ENCODE measurements around the gene ASIC5.
"Not testable (repeated sequence)": the region's sequence is repeated elsewhere in the genome, so short reads cannot be mapped to it uniquely, and the experiment has no call there.

Gene ASIC5, protein sequence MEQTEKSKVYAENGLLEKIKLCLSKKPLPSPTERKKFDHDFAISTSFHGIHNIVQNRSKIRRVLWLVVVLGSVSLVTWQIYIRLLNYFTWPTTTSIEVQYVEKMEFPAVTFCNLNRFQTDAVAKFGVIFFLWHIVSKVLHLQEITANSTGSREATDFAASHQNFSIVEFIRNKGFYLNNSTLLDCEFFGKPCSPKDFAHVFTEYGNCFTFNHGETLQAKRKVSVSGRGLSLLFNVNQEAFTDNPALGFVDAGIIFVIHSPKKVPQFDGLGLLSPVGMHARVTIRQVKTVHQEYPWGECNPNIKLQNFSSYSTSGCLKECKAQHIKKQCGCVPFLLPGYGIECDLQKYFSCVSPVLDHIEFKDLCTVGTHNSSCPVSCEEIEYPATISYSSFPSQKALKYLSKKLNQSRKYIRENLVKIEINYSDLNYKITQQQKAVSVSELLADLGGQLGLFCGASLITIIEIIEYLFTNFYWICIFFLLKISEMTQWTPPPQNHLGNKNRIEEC

DNA sequence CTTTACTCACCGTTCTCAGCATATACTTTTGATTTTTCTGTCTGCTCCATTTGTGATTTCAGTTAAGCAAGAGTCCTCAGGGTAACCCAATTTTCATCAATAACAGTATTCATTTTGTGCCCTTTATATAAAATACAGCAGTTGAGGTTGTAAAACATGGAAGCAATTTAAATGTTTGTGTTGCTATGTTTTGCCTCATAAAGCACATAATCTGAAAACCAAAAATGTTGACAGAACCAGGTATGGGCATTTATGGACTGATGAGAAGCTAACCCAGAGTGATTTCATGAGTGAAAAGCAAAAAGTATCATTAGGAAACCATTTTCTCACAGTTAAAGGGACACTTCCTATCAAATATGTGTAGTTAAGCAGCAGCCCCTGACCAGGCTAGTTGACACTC is at the start of gene ASIC5:
TSS of gene ASIC5 (minus strand) at position 101 of the 400 bp plus-strand sequence. CDS start at position 50, 51 bp downstream.
- in situ Hi-C loops (cut with HindIII; ENCODE audit: low pct_unique_long_range_greater_than_20kb, low sequenced_read_pairs): no loop called here
- TF ChIP-seq JUND (IDR thresholded peaks at IDR 0.05; ENCODE audit: low read depth): no peak

DNA sequence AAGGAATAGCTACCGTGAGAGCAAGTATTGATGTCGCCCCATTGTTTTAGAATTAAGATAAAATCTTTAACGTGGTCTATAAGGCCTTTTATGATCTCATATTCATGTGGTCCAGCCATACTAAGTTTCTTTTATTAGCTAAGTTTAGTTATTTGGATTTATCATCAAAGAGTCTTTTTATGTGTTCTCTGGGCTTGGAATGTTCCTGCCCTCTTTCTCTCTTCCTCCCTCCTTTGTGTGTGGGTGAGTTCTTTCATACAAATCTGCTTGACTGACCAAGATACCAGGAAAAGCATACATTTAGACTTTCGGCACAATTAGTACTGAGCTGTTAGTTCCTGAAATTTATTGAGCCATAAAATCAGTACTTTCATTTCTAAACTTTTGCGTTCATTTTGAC is 48.7 kb upstream of the ASIC5 start:
- in situ Hi-C loops (cut with HindIII; ENCODE audit: low pct_unique_long_range_greater_than_20kb, low sequenced_read_pairs): no loop called here
- TF ChIP-seq JUND (IDR thresholded peaks at IDR 0.05; ENCODE audit: low read depth): no peak
- DNase-seq (ENCODE audit: low read depth in 1 of 2, low spot score in 1 of 2): no peak

More for the DNA sequence above, at the start of gene ASIC5:
- DNase-seq (ENCODE audit: low read depth in 1 of 2, low spot score in 1 of 2): no peak

DNA sequence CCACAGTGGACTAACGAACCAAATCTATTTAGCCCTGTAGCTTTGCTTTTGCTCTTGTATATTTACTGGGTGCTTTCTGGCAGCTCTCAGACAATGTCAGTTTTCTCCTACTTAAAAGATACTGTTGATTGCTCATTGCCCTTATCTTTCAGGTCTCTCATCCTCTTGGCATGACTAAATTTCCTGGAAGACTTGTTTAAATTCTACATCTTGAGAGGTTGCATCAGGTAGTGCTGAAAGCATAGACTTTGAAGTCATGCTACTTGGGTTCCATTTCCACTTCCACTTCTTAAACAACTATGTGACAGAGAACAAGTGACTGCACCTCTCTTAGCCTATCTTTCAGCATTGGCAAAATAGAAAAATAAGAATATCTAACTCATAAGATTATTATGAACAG is 45.8 kb upstream of the ASIC5 start:
- in situ Hi-C loops (cut with HindIII; ENCODE audit: low pct_unique_long_range_greater_than_20kb, low sequenced_read_pairs): no loop called here
- no peak for TF ChIP-seq JUND (IDR thresholded peaks at IDR 0.05; ENCODE audit: low read depth)
- no peak for DNase-seq (ENCODE audit: low read depth in 1 of 2, low spot score in 1 of 2)

DNA sequence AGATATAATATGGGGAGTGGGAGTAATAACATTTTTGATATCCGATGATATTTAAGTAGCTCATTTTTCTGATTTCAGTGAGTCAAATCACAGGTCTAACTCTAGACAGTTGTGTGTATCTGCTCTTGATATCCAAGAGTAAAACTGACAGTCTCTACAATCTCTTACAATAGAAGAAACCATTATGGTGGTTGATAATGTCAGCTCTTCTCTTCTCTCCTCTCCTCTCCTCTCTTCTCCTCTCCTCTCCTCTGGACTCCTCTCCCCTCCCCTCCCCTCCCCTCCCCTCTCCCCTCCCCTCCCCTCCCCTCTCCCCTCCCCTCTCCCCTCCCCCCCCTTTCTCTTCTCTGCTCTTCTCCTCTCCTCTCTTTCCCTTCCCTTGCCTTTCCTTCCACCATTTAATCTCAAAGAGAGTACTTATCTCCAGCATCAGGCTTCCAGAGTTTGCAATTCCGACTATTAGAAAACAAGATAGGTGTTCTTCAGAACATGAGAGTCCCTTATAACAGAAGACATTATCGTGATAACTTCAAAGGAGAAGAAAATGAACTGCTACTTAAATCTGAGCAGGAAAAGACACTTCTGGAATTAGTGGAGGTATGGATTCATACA is 43.6 kb upstream of the ASIC5 start:
- TF ChIP-seq JUND (IDR thresholded peaks at IDR 0.05; ENCODE audit: low read depth): no peak
- in situ Hi-C loops (cut with HindIII; ENCODE audit: low pct_unique_long_range_greater_than_20kb, low sequenced_read_pairs): no loop called here

GRCh38 chr4:155908187-155909139 is 42.4 kb upstream of the ASIC5 start:
- no peak for DNase-seq (ENCODE audit: low read depth in 1 of 2, low spot score in 1 of 2)
- in situ Hi-C loops (cut with HindIII; ENCODE audit: low pct_unique_long_range_greater_than_20kb, low sequenced_read_pairs): no loop called here
- TF ChIP-seq JUND (IDR thresholded peaks at IDR 0.05; ENCODE audit: low read depth): no peak

More for the DNA sequence above, 43.6 kb upstream of the ASIC5 start:
- DNase-seq (ENCODE audit: low read depth in 1 of 2, low spot score in 1 of 2): no peak

- in situ Hi-C loops (cut with HindIII; ENCODE audit: low pct_unique_long_range_greater_than_20kb, low sequenced_read_pairs): no loop called here
- no peak for DNase-seq (ENCODE audit: low read depth in 1 of 2, low spot score in 1 of 2)
- no peak for TF ChIP-seq JUND (IDR thresholded peaks at IDR 0.05; ENCODE audit: low read depth)
Measured at GRCh38 chr4:155907556-155907955, 41.5 kb upstream of the ASIC5 start.

- peak in 1 of 2 experiments; percentile 51 for DNase-seq (ENCODE audit: low read depth in 1 of 2, low spot score in 1 of 2)
- TF ChIP-seq JUND (IDR thresholded peaks at IDR 0.05; ENCODE audit: low read depth): no peak
- in situ Hi-C loops (cut with HindIII; ENCODE audit: low pct_unique_long_range_greater_than_20kb, low sequenced_read_pairs): no loop called here
Measured at GRCh38 chr4:155906554-155907247, 40.6 kb upstream of the ASIC5 start.

GRCh38 chr4:155904331-155904730 is 38.3 kb upstream of the ASIC5 start:
- TF ChIP-seq JUND (IDR thresholded peaks at IDR 0.05; ENCODE audit: low read depth): no peak
- no peak for DNase-seq (ENCODE audit: low read depth in 1 of 2, low spot score in 1 of 2)
- in situ Hi-C loops (cut with HindIII; ENCODE audit: low pct_unique_long_range_greater_than_20kb, low sequenced_read_pairs): no loop called here

DNA sequence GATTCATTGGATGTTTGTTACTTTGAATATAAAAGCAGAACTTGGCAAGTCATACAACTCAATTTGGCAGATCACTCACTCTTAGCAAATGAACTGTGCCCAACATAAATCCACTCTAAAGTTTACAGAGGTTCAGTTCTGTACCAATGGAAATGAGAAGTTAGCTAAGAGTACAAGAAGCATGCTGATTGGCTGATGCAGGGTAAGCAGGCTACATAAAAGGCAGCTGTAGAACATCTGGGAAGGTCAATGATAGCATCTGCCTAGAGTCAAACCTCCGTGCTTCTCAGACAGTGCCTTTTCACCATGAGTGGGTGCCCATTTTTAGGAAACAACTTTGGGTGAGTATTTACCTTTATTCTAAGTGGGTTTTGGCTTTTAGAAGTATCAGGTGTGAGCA is 37.4 kb upstream of the ASIC5 start, which contains the start of gene TDO2:
TSS of gene TDO2 (plus strand) at position 244 of the 400 bp plus-strand sequence. CDS start at position 307, 63 bp downstream.
- in situ Hi-C loops (cut with HindIII; ENCODE audit: low pct_unique_long_range_greater_than_20kb, low sequenced_read_pairs): no loop called here
- no peak for DNase-seq (ENCODE audit: low read depth in 1 of 2, low spot score in 1 of 2)
- TF ChIP-seq JUND (IDR thresholded peaks at IDR 0.05; ENCODE audit: low read depth): no peak

- in situ Hi-C loops (cut with HindIII; ENCODE audit: low pct_unique_long_range_greater_than_20kb, low sequenced_read_pairs): no loop called here
- no peak for DNase-seq (ENCODE audit: low read depth in 1 of 2, low spot score in 1 of 2)
- TF ChIP-seq JUND (IDR thresholded peaks at IDR 0.05; ENCODE audit: low read depth): no peak
Measured at GRCh38 chr4:155901013-155901412, 34.9 kb upstream of the ASIC5 start.

DNA sequence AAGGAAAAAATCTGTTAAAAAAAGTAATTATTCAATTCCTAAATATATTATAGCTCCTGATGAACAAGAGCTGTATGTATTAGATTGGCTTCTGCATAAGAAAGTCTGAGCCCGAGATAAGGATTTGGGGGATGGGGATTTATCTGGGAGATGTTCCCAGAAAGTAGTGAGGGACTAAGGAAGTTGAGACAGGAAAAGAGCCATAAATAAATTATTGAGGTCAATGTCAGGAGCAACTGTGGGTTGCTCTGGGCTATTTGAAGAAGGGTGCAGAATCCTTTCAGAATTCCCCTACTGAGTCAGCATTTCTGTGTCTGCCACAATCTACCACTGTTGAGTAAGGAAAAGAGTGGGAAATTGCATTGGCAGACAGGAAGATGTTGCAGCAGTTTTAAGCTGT is 34.3 kb upstream of the ASIC5 start:
- TF ChIP-seq JUND (IDR thresholded peaks at IDR 0.05; ENCODE audit: low read depth): no peak
- peak in 1 of 2 experiments; percentile 33 for DNase-seq (ENCODE audit: low read depth in 1 of 2, low spot score in 1 of 2)
- in situ Hi-C loops (cut with HindIII; ENCODE audit: low pct_unique_long_range_greater_than_20kb, low sequenced_read_pairs): no loop called here

GRCh38 chr4:155899891-155900290 is 33.8 kb upstream of the ASIC5 start:
- TF ChIP-seq JUND (IDR thresholded peaks at IDR 0.05; ENCODE audit: low read depth): no peak
- in situ Hi-C loops (cut with HindIII; ENCODE audit: low pct_unique_long_range_greater_than_20kb, low sequenced_read_pairs): no loop called here
- DNase-seq (ENCODE audit: low read depth in 1 of 2, low spot score in 1 of 2): no peak

DNA sequence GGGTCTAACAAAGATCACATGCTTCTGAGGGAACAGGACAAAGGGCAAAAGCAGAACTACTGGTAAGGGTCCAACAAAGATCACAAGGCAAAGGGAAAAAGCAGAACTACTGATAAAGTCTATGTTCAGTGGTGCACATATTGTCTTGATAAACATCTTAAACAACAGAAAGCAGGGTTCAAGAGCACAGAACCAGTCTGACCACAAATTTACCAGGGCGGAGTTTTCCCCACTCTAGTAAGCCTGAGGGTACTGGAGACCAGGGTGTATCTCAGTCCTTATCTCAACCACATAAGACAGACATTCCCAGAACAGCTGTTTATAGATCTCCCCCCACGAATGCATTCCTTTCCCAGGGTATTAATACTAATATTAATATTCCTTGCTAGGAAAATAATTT is 32.3 kb upstream of the ASIC5 start:
- DNase-seq (ENCODE audit: low read depth in 1 of 2, low spot score in 1 of 2); in situ Hi-C loops (cut with HindIII; ENCODE audit: low pct_unique_long_range_greater_than_20kb, low sequenced_read_pairs): not testable (repeated sequence)

Data from T47D (cell line).